ENCODE data around the gene HOXB1.

The HOXB1 gene

GRCh38 chr17:48528153-48528935 is 2.5 kb downstream of the HOXB1 start:
- no peaks in the 10 kb centered on the region for H3F3A ChIP-seq (ENCODE audit: insufficient read depth, low read length)
- H3K4me2 ChIP-seq (ENCODE audit: low read length): no peak overlapping the region
- H3K27ac ChIP-seq (ENCODE audit: low read depth, low read length, poor library complexity, severe bottlenecking): no peak overlapping the region
- TF ChIP-seq CTCF (IDR thresholded peaks at IDR 0.05; ENCODE audit: low read length) (no peak), EZH2 (IDR thresholded peaks at IDR 0.05; ENCODE audit: borderline replicate concordance, low read length) (no peak)
- H3K9me2 ChIP-seq (ENCODE audit: low read depth, low read length): no peaks in the 10 kb centered on the region
- H3K79me2 ChIP-seq (ENCODE audit: insufficient read depth, low read length): no peaks in the 10 kb centered on the region
- no peak overlapping the region for H2AFZ ChIP-seq (ENCODE audit: low read length)
- no peak overlapping the region for H3K4me3 ChIP-seq (ENCODE audit: low read depth, low read length, poor library complexity, severe bottlenecking)
- H3K9ac ChIP-seq (ENCODE audit: low read length): no peak overlapping the region
- H4K20me1 ChIP-seq (ENCODE audit: insufficient read depth, low read length): no peaks in the 10 kb centered on the region
- H3K9me3 ChIP-seq (ENCODE audit: low read length): no peaks in the 10 kb centered on the region
- no peaks in the 10 kb centered on the region for H3K4me1 ChIP-seq (ENCODE audit: insufficient read depth, low read length, severe bottlenecking)
- H3K36me3 ChIP-seq (ENCODE audit: insufficient read depth, low read length): no peaks in the 10 kb centered on the region
- no peaks in the 10 kb centered on the region for H3K27me3 ChIP-seq (ENCODE audit: insufficient read depth, low read length)

DNA sequence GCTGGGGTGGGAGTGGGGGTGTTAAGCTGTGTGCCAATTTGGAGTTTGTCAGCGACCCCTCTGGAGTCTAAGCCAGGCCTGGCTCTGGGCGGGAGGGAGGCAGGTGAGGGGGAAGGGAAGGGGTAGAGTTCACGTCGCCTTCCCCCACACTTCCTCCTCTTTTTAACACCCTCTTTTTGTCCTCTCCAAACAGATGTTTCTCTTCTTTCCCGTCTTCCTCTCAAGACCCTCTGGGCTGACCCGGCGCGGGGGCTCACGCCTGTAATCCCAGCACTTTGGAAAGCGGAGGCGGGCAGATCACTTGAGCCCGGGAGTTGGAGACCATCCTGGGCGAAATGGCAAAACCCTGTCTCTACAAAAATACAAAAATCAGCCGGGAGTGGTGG is 3.3 kb downstream of the HOXB1 start:
- TF ChIP-seq CTCF (IDR thresholded peaks at IDR 0.05; ENCODE audit: low read length) (no peak), EZH2 (IDR thresholded peaks at IDR 0.05; ENCODE audit: borderline replicate concordance, low read length) (no peak)

DNA sequence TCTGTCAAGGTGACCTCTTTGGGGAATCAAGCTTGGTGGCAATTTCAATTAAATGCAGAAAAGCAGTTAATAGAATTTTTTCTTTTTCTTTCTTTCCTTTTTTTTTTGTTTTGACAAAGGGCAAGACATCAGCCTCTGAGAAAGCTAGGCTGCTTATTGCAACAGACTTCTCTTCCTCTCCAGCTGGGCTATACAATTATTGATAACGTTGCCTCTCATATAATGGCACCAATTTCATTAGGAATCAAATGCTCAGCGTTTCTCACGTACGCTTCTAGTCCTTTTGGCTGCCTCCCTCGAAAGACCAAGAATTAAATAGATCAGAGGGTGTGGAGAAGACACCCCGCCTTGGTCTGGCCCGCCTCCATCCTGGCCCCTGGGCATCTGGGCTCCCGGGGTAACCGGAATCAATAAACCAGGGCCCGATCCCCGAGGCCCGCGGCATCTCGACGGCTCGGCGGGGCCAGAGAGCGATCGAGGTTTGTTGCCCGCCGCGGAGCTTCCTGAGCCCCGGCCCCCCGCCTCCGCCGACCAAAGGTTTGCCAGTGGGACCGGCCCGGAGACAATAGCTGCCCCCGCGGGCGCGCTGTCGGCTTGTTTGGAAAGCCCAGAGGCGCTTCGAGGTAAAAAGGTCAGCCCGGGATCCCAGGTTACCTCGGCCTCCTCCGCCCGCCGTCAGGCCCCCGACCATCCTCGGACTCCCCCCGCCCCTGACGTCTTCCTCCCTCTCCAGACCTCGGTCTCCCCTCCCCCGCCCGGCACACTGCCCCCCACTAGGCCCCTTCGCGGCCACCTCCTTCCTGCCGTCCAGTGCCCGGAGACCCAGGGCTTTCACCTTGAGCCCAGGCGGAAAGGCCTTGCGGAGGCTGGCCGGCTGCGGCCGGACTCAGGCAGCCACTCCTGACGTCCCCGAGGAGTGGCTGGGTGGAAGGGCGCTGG is 3.9 kb downstream of the HOXB1 start:
- H4K20me1 ChIP-seq (ENCODE audit: insufficient read depth, low read length): no peaks in the 10 kb centered on the region
- H3K9ac ChIP-seq (ENCODE audit: low read length): no peak overlapping the region
- H3K36me3 ChIP-seq (ENCODE audit: insufficient read depth, low read length): no peaks in the 10 kb centered on the region
- H3F3A ChIP-seq (ENCODE audit: insufficient read depth, low read length): no peaks in the 10 kb centered on the region
- no peaks in the 10 kb centered on the region for H3K9me3 ChIP-seq (ENCODE audit: low read length)
- no peak overlapping the region for H3K4me3 ChIP-seq (ENCODE audit: low read depth, low read length, poor library complexity, severe bottlenecking)
- no peaks in the 10 kb centered on the region for H3K79me2 ChIP-seq (ENCODE audit: insufficient read depth, low read length)
- no peak for TF ChIP-seq EZH2 (IDR thresholded peaks at IDR 0.05; ENCODE audit: borderline replicate concordance, low read length)
- no peak for TF ChIP-seq CTCF (IDR thresholded peaks at IDR 0.05; ENCODE audit: low read length)
- no peak overlapping the region for H2AFZ ChIP-seq (ENCODE audit: low read length)
- H3K4me1 ChIP-seq (ENCODE audit: insufficient read depth, low read length, severe bottlenecking): no peaks in the 10 kb centered on the region
- no peak overlapping the region for H3K27ac ChIP-seq (ENCODE audit: low read depth, low read length, poor library complexity, severe bottlenecking)
- H3K4me2 ChIP-seq (ENCODE audit: low read length): no peak overlapping the region
- H3K9me2 ChIP-seq (ENCODE audit: low read depth, low read length): no peaks in the 10 kb centered on the region
- no peaks in the 10 kb centered on the region for H3K27me3 ChIP-seq (ENCODE audit: insufficient read depth, low read length)

More for the DNA sequence above, 3.3 kb downstream of the HOXB1 start:
- no peaks in the 10 kb centered on the region for H3K79me2 ChIP-seq (ENCODE audit: insufficient read depth, low read length)
- no peaks in the 10 kb centered on the region for H3K4me1 ChIP-seq (ENCODE audit: insufficient read depth, low read length, severe bottlenecking)
- H3K9me3 ChIP-seq (ENCODE audit: low read length): no peaks in the 10 kb centered on the region
- H3K4me3 ChIP-seq (ENCODE audit: low read depth, low read length, poor library complexity, severe bottlenecking): no peak overlapping the region
- H3K36me3 ChIP-seq (ENCODE audit: insufficient read depth, low read length): no peaks in the 10 kb centered on the region
- H4K20me1 ChIP-seq (ENCODE audit: insufficient read depth, low read length): no peaks in the 10 kb centered on the region
- no peak overlapping the region for H3K27ac ChIP-seq (ENCODE audit: low read depth, low read length, poor library complexity, severe bottlenecking)
- H3K9ac ChIP-seq (ENCODE audit: low read length): no peak overlapping the region
- H3K27me3 ChIP-seq (ENCODE audit: insufficient read depth, low read length): no peaks in the 10 kb centered on the region
- no peaks in the 10 kb centered on the region for H3F3A ChIP-seq (ENCODE audit: insufficient read depth, low read length)
- no peak overlapping the region for H2AFZ ChIP-seq (ENCODE audit: low read length)
- H3K4me2 ChIP-seq (ENCODE audit: low read length): no peak overlapping the region
- H3K9me2 ChIP-seq (ENCODE audit: low read depth, low read length): no peaks in the 10 kb centered on the region
